GM15510 (cell line): ENCODE measurements around the gene MPRIP.

Source experiments
- POLR2A ChIP-seq: IDR thresholded peaks from 3 replicates; pipeline ENCODE4 v1.6.1; 2011; ENCODE audit warnings: borderline replicate concordance; ENCODE audit not compliant: insufficient read length; ENCODE audit errors: extremely low read depth

Gene MPRIP

DNA sequence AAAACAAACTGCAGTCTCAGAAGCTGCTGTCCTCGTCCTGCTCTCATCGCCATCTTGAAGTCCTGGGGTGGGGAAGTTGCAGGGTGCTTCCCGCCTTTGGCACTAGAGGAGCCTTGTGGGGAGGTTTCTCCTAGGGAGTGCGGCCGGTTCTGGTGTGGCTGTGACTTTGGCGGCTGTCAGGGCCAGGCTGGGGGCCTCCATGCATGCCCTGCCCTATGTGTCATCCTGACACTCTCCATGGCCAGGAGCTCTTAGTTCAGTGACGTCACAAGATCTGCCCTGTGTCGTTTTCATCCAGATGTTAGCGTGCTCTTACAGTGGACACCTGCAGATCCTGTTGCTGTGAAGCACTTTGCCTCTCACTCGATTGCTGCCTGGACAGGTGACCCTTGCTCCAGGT, 114.3 kb downstream of the MPRIP start:
- no peak for TF ChIP-seq POLR2A

GRCh38 chr17:17157041-17157440, 114.8 kb downstream of the MPRIP start:
- TF ChIP-seq POLR2A: no peak

DNA sequence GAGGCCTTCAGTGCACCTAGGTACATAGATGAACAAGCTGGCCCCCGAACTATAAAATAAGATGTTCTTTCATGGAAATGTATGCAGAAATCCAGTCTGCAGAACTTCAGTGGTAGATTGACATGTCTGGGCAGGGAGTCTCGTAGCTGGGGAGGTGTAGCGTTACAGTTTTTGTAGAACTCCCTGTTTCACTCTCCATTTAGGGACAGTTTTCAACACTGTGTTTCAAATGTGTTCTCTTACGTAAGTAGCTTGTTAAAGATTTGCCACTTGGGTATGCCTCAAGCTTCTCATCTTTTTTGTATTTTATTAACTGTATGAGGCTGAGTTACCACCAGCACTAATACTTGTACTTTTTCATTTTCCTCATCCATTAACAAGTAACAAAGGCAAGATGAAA, 117.3 kb downstream of the MPRIP start:
- no peak for TF ChIP-seq POLR2A

GRCh38 chr17:17161121-17161520, 118.9 kb downstream of the MPRIP start:
- no peak for TF ChIP-seq POLR2A

DNA sequence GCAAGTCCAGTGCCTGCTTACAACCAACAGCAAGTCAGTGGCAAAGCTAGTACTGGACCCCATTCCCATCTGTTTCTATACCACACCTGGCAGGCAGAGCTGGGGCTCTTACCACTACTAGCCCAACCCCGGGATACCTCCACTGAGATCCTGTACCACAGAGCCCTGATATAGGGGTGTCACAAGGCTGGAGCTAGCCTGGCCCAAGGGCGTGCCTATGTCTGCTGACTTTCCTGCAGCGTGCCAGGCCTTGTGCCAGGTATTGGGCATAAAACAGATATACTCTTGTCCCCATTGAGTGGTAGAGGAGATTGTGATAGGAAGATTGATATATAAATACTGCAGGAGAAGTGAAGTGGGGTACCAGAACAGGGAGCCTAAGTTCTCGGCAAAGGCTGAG, 119.5 kb downstream of the MPRIP start:
- TF ChIP-seq POLR2A: no peak

GRCh38 chr17:17164156-17164555, 121.9 kb downstream of the MPRIP start:
- no peak for TF ChIP-seq POLR2A

DNA sequence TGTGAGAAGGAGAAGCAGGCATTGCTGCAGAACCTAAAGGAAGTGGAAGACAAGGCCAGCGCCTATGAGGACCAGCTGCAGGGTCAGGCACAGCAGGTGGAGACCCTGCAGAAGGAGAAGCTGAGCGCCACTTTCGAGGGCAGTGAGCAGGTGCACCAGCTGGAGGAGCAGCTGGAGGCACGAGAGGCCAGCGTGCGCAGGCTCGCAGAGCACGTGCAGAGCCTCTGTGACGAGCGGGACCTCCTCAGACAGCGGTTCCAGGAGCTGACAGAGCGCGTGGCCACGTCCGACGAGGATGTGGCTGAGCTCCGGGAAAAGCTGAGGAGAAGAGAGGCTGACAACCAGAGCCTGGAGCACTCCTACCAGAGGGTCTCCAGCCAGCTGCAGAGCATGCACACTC, 122.4 kb downstream of the MPRIP start:
- no peak for TF ChIP-seq POLR2A

DNA sequence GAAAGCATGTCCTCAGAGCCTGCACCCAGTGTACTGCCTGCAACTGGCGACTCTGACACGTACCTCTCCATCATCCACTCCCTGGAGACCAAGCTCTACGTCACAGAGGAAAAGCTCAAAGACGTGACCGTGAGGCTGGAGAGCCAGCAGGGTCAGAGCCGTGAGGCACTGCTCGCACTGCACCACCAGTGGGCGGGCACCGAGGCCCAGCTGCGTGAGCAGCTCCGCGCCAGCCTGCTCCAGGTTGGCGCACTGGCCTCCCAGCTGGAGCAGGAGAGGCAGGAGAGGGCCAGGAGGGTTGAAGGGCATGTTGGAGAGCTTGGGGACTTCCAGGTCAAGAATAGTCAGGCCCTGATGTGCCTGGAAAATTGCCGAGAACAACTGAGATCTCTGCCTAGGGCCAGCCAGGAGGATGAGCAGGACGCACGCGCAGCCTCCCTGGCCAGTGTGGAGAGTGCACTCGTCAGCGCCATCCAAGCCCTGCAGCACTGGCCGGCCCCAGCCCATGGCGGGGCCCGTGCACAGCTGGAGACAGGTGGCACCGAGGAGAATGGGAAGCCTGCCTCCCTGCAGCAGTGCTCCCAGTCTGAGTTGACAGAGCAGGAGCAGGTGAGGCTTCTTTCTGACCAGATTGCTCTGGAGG, 123.5 kb downstream of the MPRIP start:
- TF ChIP-seq POLR2A: no peak

GRCh38 chr17:17166446-17166845, 124.2 kb downstream of the MPRIP start:
- TF ChIP-seq POLR2A: no peak

DNA sequence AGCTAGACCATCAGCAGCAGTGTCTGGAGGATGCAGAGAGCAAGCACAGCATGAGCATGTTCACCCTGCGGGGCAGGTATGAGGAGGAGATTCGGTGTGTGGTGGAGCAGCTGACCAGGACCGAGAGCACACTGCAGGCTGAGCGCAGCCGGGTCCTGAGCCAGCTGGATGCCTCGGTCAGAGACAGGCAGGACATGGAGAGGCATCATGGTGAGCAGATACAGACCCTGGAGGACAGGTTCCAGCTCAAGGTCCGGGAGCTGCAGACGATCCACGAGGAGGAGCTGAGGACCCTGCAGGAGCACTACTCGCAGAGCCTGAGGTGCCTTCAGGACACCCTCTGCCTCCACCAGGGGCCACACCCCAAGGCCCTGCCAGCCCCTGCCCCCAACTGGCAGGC, 125.1 kb downstream of the MPRIP start:
- no peak for TF ChIP-seq POLR2A

DNA sequence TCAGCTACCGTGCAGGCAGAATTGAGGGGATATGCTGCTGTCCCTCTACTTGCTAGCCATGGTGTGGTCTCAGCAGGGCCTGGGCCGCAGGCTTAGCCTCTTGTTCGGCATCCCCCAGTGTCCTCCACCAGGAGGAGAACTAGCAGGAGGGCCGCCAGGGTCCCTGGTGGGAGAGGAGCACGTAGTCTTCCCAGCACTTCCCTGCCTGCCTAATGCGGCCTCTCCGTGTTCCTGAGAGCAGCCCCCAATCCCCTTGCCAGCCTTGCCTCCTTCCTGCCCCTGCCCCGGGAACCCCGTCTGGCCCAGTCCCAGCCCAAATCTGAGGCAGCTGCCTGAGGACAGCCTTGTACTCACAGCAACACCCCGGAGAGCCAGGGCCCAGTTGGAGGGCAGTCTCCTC, 125.7 kb downstream of the MPRIP start:
- TF ChIP-seq POLR2A: no peak

DNA sequence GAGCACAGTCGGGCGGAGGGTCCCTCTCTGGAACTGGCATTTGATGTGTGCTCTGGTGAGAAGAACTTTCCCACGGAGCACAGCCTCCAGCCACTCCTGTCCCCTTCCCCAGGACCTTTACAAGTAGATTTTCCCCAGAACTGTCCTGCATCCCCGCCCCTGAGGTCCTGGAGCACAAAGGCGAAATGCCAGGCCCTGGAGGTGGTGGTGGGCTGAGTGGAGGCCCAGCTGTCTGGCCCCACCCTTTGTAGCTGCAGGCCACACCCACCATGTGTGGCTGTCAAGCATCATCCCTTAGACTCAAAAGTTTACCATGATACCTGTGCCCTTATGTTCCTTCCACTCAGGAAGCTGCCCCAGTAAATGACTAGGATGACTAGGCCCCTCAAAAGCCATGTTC, 126.1 kb downstream of the MPRIP start:
- TF ChIP-seq POLR2A: no peak

GRCh38 chr17:17169396-17169795, 127.1 kb downstream of the MPRIP start:
- no peak for TF ChIP-seq POLR2A

DNA sequence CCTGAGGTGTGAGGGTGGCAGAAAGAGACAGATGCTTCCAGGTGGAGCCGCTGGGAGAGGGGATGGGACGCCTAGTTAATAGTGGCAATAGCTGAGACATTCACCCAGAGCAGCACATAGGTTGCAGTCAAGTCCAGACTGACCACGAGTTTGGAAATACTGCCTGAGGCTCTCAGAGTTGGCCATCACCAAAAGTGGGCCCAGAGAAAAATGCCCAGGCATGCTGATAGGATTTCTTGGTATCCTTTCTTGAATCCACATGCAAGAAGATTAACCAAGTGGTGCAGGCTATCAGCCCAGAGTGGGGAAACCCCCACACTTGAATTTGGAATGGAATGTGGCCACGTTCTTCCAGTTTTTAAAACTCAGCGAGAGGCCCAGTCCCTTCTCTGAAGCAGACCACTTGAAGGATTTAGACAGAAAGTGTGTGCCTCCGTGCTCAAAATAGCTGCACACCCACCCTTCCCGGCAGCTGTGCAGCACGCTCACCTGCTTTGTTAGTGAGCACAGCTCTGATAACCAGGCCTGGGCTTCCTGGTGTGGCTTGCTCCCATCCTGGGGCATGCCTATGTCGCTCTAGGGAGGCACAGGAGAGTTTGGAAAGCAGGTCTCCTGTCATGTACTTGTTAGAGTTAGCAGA, 128.2 kb downstream of the MPRIP start:
- TF ChIP-seq POLR2A: no peak

DNA sequence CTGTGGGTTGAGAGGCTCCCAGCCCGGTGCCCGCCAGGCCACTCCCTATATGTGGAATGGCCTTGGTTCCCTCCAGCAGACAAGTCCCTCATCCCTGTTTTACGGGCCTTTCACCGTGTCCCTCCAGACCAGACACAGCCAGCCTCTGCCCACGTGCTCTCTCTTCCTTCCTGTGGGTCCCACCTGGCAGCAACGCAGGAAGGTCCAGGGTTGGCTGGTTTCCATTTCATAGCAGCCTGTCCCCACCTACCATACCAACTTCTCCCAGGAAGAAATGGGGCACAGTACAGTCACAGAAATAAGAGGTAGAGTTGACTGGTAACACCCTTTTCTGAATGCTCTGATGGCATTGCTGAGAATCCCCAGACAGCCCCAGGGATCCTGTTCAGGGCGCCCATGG, 128.9 kb downstream of the MPRIP start:
- no peak for TF ChIP-seq POLR2A
